Placental pericyte (primary cell): ENCODE measurements around the gene NACC2. TPM values are rescaled to one million over a fixed set of nuclear protein-coding genes. Genes with fewer than 3 reads are reported as not detected.

Source experiments
- total RNA-seq: library from RNA; depleted of rRNA; stranded (reverse); fragments of >200 nt; gene quantifications from 2 replicates; pipeline ENCODE4 v1.2.3, GENCODE V29; 2012

Gene NACC2, protein sequence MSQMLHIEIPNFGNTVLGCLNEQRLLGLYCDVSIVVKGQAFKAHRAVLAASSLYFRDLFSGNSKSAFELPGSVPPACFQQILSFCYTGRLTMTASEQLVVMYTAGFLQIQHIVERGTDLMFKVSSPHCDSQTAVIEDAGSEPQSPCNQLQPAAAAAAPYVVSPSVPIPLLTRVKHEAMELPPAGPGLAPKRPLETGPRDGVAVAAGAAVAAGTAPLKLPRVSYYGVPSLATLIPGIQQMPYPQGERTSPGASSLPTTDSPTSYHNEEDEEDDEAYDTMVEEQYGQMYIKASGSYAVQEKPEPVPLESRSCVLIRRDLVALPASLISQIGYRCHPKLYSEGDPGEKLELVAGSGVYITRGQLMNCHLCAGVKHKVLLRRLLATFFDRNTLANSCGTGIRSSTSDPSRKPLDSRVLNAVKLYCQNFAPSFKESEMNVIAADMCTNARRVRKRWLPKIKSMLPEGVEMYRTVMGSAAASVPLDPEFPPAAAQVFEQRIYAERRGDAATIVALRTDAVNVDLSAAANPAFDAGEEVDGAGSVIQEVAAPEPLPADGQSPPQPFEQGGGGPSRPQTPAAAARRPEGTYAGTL
- total RNA-seq, result 28.2 and 29.8 TPM in 2 replicates

DNA sequence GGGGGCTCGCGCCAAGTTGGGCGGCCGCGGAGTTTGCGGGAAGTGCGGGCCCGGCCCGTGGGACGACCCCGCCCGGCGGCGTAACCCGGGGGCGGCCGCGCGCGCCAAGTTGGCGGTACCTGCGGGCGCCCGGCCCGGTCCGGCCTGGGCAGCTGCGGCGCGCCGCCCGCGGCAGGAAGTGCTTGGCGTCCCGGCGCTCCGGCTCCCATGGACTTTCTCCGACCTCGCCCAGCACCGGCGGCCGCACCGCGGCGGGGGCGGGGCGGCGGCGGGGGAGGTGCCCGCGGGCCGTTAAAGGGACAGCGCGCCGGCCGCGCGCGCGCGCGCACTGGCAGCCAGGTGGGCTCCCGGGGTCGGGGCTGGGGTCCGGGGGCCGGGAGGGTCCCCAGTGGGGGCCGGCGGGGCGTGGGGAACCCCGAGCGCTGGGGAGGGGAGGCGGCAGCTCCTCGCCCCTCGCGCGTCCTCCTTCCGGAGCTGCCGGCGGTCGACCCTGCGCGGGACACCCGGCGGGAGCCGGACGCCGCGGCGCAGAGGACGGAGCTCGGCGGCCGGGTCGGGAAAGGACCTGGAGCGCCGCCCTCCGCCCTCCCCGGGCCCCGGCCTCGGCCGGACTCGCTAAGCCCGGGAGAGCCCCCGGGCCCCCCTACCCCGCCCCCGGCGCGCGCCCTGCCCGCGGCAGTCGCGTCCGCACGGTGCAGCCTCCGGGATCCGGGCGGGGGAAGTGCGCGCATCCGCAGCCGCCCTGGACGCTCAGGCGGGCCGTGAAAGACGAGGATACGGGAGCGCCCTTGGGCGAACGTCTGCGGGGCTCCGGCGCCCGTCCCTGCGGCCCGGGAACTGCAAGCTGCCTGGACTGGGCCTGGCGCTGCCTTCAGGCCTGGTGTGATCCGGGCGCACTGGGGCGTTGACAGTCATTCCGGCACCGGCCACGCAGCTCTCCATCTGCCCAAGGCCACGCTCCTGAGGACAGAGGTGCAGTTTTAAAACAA is at the start of gene NACC2:
Gene NACC2, minus strand, starts transcription at position 220 of the 989 bp plus-strand sequence. CDS start 44,768 bp downstream, outside the sequence.

DNA sequence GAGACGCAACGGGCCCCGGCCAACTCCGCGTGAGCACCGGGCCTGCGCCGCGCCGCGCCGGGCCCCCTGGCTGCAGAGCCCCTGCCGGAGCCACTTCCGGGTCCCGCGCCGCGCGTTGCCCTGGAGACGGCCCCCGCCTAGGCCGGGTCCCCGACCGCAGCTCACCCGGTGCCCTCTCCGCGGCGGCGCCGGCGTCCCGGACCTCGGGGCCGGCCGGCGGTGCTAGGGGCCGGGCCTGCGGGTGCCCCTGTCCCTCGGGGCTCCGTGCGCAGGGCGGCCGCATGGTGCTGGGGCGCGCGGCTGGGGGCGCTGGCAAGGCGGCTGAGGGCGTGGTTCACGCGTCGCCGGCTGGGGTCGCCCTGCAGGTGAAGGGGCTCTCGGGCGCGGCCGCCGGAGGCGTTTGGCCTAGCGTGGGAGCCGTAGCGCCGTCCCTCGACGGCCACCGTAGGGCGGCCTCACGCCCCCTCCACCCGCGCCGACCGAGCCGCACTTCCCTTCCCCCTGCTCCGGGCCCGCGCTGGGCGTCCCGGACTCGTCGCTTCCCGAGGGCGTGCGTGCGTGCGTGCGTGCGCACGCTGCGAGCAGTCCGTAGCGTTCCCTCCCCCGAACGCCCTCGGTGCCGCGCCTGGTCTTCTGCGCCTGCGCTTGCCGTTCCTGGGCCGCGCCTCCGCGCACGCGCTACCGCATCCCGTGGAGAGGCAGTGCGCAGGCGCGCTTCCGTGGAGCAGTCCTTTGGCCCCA is 23.4 kb upstream of the NACC2 start, which contains the start of gene TMEM250:
Gene TMEM250, minus strand, starts transcription at position 556 of the 741 bp plus-strand sequence. CDS start 1,975 bp downstream, outside the sequence.

DNA sequence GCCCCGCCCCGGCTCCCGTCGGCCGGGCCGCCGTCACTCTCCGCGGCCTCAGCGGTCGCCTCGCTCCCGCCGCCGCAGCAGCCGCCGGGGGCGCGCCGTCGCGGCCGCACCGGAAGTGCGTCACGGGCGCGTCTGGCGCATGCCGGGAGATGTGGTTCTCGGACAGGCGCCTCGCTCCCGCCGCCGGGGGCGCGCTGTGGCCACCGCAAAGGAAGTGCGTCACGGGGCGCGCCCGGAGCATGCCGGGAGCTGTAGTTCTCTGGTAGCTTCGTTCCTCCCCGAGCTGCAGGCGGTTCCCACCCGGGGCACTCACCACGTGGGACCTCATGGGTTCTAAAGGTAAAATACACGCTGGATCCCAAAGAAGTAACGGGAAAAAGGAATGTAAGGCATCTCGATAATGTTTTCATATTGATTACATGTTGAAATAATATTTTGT is 133.8 kb downstream of the NACC2 start, which contains the start of gene UBAC1:
Gene UBAC1, minus strand, starts transcription at position 97 of the 439 bp plus-strand sequence. CDS start 211 bp downstream, outside the sequence.

Other genes with a start within 250 kb of the NACC2 start
- 20.8 and 31.2 TPM in 2 replicates for gene CAMSAP1, start 187.7 kb downstream of the NACC2 start, total RNA-seq
- 17.9 and 31.8 TPM in 2 replicates for gene UBAC1, start 133.9 kb downstream of the NACC2 start, total RNA-seq
- 51.2 and 70.4 TPM in 2 replicates for gene TMEM250, start 23.6 kb upstream of the NACC2 start, total RNA-seq
- not detected in 2 replicates for gene LHX3, start 109.8 kb upstream of the NACC2 start, total RNA-seq
- 12.5 and 19.3 TPM in 2 replicates for gene QSOX2, start 150.5 kb upstream of the NACC2 start, total RNA-seq
- gene CCDC187, start 208.8 kb upstream of the NACC2 start, total RNA-seq, result not detected in 2 replicates
- 41.4 and 67.7 TPM in 2 replicates for gene GPSM1, start 232.2 kb upstream of the NACC2 start, total RNA-seq